Loucy (cell line): ENCODE data around the gene ADAMTS19.

Experiments
- H2AFZ ChIP-seq: fragments of 200-600 bp; sonication (generic); 2 replicates; pipeline ENCODE4 v1.6.0; 2016; ENCODE audit warnings: antibody characterized with exemption, mild to moderate bottlenecking, low read length, moderate library complexity
- H3F3A ChIP-seq: fragments of 200-600 bp; 2 replicates; pipeline ENCODE4 v1.6.0; 2016; ENCODE audit warnings: antibody characterized with exemption, low read depth, mild to moderate bottlenecking
- H3K27me3 ChIP-seq: fragments of 200-600 bp; sonication (generic); 2 replicates; pipeline ENCODE4 v1.6.1; 2014; ENCODE audit warnings: low read length, mild to moderate bottlenecking; ENCODE audit not compliant: insufficient read depth, poor library complexity, severe bottlenecking
- H3K36me3 ChIP-seq: fragments of 200-600 bp; sonication (generic); 2 replicates; pipeline ENCODE4 v1.6.1; 2016; ENCODE audit warnings: low read length; ENCODE audit not compliant: insufficient read depth
- H3K4me1 ChIP-seq: fragments of 200-600 bp; sonication (generic); 2 replicates; pipeline ENCODE4 v1.5.1; 2014; ENCODE audit warnings: low read length, mild to moderate bottlenecking; ENCODE audit not compliant: insufficient read depth, poor library complexity, severe bottlenecking
- H3K4me2 ChIP-seq: fragments of 200-600 bp; sonication (generic); 2 replicates; pipeline ENCODE4 v1.6.0; 2014; ENCODE audit warnings: antibody characterized with exemption, low read length, low read depth, mild to moderate bottlenecking; ENCODE audit not compliant: poor library complexity, severe bottlenecking
- H3K4me3 ChIP-seq: fragments of 200-600 bp; sonication (generic); 2 replicates; pipeline ENCODE4 v1.5.1; 2014; ENCODE audit warnings: low read length, mild to moderate bottlenecking, mixed read lengths; ENCODE audit not compliant: poor library complexity, severe bottlenecking
- H3K79me2 ChIP-seq: fragments of 200-600 bp; sonication (generic); 2 replicates; pipeline ENCODE4 v1.6.1; 2014; ENCODE audit warnings: low read length; ENCODE audit not compliant: insufficient read depth
- H3K9ac ChIP-seq: fragments of 200-600 bp; sonication (generic); 2 replicates; pipeline ENCODE4 v1.6.0; 2014; ENCODE audit warnings: mild to moderate bottlenecking, low read depth, low read length, moderate library complexity; ENCODE audit not compliant: poor library complexity, severe bottlenecking
- H3K9me2 ChIP-seq: fragments of 200-600 bp; sonication (generic); replicated peaks from 2 replicates; pipeline ENCODE4 v1.6.1; 2016; ENCODE audit warnings: low read depth, low read length, mixed read lengths
- H3K9me3 ChIP-seq: fragments of 200-600 bp; sonication (generic); 2 replicates; pipeline ENCODE4 v1.6.1; 2014; ENCODE audit warnings: mild to moderate bottlenecking, antibody characterized with exemption, low read length, low read depth; ENCODE audit not compliant: insufficient read depth
- H4K20me1 ChIP-seq: fragments of 200-600 bp; sonication (generic); 2 replicates; pipeline ENCODE4 v1.6.0; 2014; ENCODE audit warnings: antibody characterized with exemption, low read length, mild to moderate bottlenecking; ENCODE audit not compliant: insufficient read depth, poor library complexity, severe bottlenecking
- CTCF ChIP-seq: fragments of 200-600 bp; sonication (generic); conservative IDR thresholded peaks from 2 replicates; pipeline ENCODE4 v1.5.1; 2014; ENCODE audit warnings: mild to moderate bottlenecking, antibody characterized with exemption, low read length
- EZH2phosphoT487 ChIP-seq: fragments of 200-600 bp; IDR thresholded peaks from 2 replicates; pipeline ENCODE4 v1.6.1; 2018; ENCODE audit warnings: antibody characterized with exemption, mild to moderate bottlenecking, moderate library complexity, borderline replicate concordance

ADAMTS19 gene

GRCh38 chr5:129440424-129440823, 19.7 kb upstream of the ADAMTS19 start:
- Histone ChIP-seq H3K9me3 (no peaks in the 10 kb centered on the region), H3K4me2 (no peak overlapping the region), H4K20me1 (no peaks in the 10 kb centered on the region), H2AFZ (no peak overlapping the region), H3F3A (no peaks in the 10 kb centered on the region), H3K4me3 (no peak overlapping the region), H3K9me2 (no peaks in the 10 kb centered on the region), H3K79me2 (no peaks in the 10 kb centered on the region), H3K9ac (no peak overlapping the region), H3K4me1 (no peaks in the 10 kb centered on the region), H3K27me3 (no peaks in the 10 kb centered on the region), H3K36me3 (no peaks in the 10 kb centered on the region)
- TF ChIP-seq CTCF (no peak), EZH2phosphoT487 (no peak)

- TF ChIP-seq EZH2phosphoT487 (no peak), CTCF (no peak)
- Histone ChIP-seq H3K9me3 (no peaks in the 10 kb centered on the region), H3K4me1 (no peaks in the 10 kb centered on the region), H3K36me3 (no peaks in the 10 kb centered on the region), H3K9me2 (no peaks in the 10 kb centered on the region), H3K4me3 (no peak overlapping the region), H3K9ac (no peak overlapping the region), H4K20me1 (no peaks in the 10 kb centered on the region), H2AFZ (no peak overlapping the region), H3K4me2 (no peak overlapping the region), H3K79me2 (no peaks in the 10 kb centered on the region), H3F3A (no peaks in the 10 kb centered on the region), H3K27me3 (no peaks in the 10 kb centered on the region)
Measured at GRCh38 chr5:129441096-129441495, 19.0 kb upstream of the ADAMTS19 start.

GRCh38 chr5:129445379-129445778, 14.7 kb upstream of the ADAMTS19 start:
- TF ChIP-seq CTCF, result no peak
- no peak for TF ChIP-seq EZH2phosphoT487
- Histone ChIP-seq H4K20me1 (no peaks in the 10 kb centered on the region), H3K9ac (no peak overlapping the region), H3K4me3 (no peak overlapping the region), H3F3A (no peaks in the 10 kb centered on the region), H3K27me3 (no peaks in the 10 kb centered on the region), H3K79me2 (no peaks in the 10 kb centered on the region), H3K4me2 (no peak overlapping the region), H3K9me2 (no peaks in the 10 kb centered on the region), H3K4me1 (no peaks in the 10 kb centered on the region), H3K36me3 (no peaks in the 10 kb centered on the region), H2AFZ (no peak overlapping the region), H3K9me3 (no peaks in the 10 kb centered on the region)
